ENCODE data around the gene SEMA4C. TPM values are rescaled to one million over a fixed set of nuclear protein-coding genes. Genes with fewer than 3 reads are reported as not detected.

SEMA4C gene
- total RNA-seq, 1 experiment from 2014 or later: 40.2 TPM

GRCh38 chr2:96868555-96869280 lies 1.2 kb downstream of the SEMA4C start:
- peak overlapping the region; percentile 66 to 70 for H3K4me3 ChIP-seq (ENCODE audit: low read depth in 2 of 2, low read length in 2 of 2)
- POLR2A ChIA-PET: interaction anchor here (0.6 to 0.7 kb wide), 3 partner anchors 10 to 533 kb away, joined by 3 to 7 read pairs (median 4); partner anchors contain the start of gene NCAPH
- no TSS peak for BruUV-seq (replicated peaks)
- CTCF ChIA-PET: interaction anchor here (0.6 to 1.0 kb wide), 6 partner anchors 9 to 1225 kb away, joined by 3 to 9 read pairs (median 4); no protein-coding TSS in a partner anchor
- H3K27ac ChIP-seq (ENCODE audit: low read length): peak overlapping the region; percentile 92
- TF ChIP-seq POLR2AphosphoS5 (IDR thresholded peaks at IDR 0.05; ENCODE audit: low read depth, low read length): peak; percentile 58
- TF ChIP-seq SIN3A (IDR thresholded peaks at IDR 0.05; ENCODE audit: borderline replicate concordance, insufficient read depth, low read depth, low read length): peak; percentile 28; the same call in 1 of the 2 replicates
- no peak for TF ChIP-seq TCF7L2 (IDR thresholded peaks at IDR 0.05; ENCODE audit: low read depth, low read length)
- TF ChIP-seq CTCF (IDR thresholded peaks at IDR 0.05): peak; percentile 95
- ATAC-seq: peak; percentile 75
- H3K9me3 ChIP-seq (ENCODE audit: control insufficient read depth, insufficient read depth, low read depth, low read length): no peaks in the 10 kb centered on the region
- peaks cover 18% of the 10 kb centered on the region for H3K4me1 ChIP-seq (ENCODE audit: control insufficient read depth, insufficient read depth, low read length)
- intact Hi-C loops (cut with micrococcal nuclease; ENCODE audit: unreplicated experiment) (no loop called here), in situ Hi-C loops (cut with HindIII; ENCODE audit: low pct_unique_long_range_greater_than_20kb, low sequenced_read_pairs) (no loop called here)
- no peaks in the 10 kb centered on the region for H3K27me3 ChIP-seq (ENCODE audit: control insufficient read depth, insufficient read depth, low read length)
- DNase-seq (ENCODE audit: low read depth, low spot score): no peak
- H3K36me3 ChIP-seq (ENCODE audit: control insufficient read depth, insufficient read depth, low read length): peaks cover 6% of the 10 kb centered on the region; the same call in 1 of the 2 replicates

- TF ChIP-seq, protein P1, sequence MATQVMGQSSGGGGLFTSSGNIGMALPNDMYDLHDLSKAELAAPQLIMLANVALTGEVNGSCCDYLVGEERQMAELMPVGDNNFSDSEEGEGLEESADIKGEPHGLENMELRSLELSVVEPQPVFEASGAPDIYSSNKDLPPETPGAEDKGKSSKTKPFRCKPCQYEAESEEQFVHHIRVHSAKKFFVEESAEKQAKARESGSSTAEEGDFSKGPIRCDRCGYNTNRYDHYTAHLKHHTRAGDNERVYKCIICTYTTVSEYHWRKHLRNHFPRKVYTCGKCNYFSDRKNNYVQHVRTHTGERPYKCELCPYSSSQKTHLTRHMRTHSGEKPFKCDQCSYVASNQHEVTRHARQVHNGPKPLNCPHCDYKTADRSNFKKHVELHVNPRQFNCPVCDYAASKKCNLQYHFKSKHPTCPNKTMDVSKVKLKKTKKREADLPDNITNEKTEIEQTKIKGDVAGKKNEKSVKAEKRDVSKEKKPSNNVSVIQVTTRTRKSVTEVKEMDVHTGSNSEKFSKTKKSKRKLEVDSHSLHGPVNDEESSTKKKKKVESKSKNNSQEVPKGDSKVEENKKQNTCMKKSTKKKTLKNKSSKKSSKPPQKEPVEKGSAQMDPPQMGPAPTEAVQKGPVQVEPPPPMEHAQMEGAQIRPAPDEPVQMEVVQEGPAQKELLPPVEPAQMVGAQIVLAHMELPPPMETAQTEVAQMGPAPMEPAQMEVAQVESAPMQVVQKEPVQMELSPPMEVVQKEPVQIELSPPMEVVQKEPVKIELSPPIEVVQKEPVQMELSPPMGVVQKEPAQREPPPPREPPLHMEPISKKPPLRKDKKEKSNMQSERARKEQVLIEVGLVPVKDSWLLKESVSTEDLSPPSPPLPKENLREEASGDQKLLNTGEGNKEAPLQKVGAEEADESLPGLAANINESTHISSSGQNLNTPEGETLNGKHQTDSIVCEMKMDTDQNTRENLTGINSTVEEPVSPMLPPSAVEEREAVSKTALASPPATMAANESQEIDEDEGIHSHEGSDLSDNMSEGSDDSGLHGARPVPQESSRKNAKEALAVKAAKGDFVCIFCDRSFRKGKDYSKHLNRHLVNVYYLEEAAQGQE (IDR thresholded peaks at IDR 0.05; ENCODE audit: insufficient read depth in 1 of 2, low read depth in 2 of 2, low read length in 1 of 2): no peak
- TF ChIP-seq CTCF (IDR thresholded peaks at IDR 0.05) (no peak), TCF7L2 (IDR thresholded peaks at IDR 0.05; ENCODE audit: low read depth, low read length) (no peak), POLR2AphosphoS5 (IDR thresholded peaks at IDR 0.05; ENCODE audit: low read depth, low read length) (no peak), SIN3A (IDR thresholded peaks at IDR 0.05; ENCODE audit: borderline replicate concordance, insufficient read depth, low read depth, low read length) (no peak)
- intact Hi-C loops (cut with micrococcal nuclease; ENCODE audit: unreplicated experiment) (no loop called here), in situ Hi-C loops (cut with HindIII; ENCODE audit: low pct_unique_long_range_greater_than_20kb, low sequenced_read_pairs) (no loop called here)
- H3K4me1 ChIP-seq (ENCODE audit: control insufficient read depth, insufficient read depth, low read length): peaks cover 12% of the 10 kb centered on the region
- no peaks in the 10 kb centered on the region for H3K9me3 ChIP-seq (ENCODE audit: control insufficient read depth, insufficient read depth, low read depth, low read length)
- no peak for DNase-seq (ENCODE audit: low read depth, low spot score)
- CTCF ChIA-PET: interaction anchor here (0.6 to 1.0 kb wide), 5 partner anchors 9 to 1226 kb away, joined by 3 to 9 read pairs (median 3); no protein-coding TSS in a partner anchor
- no peaks in the 10 kb centered on the region for H3K27me3 ChIP-seq (ENCODE audit: control insufficient read depth, insufficient read depth, low read length)
- POLR2A ChIA-PET: interaction anchor here (0.6 kb wide), 1 partner anchor 532 kb away, joined by 7 read pairs; the partner anchor contains the start of gene NCAPH
- peaks cover 11% of the 10 kb centered on the region; the same call in 1 of the 2 replicates for H3K36me3 ChIP-seq (ENCODE audit: control insufficient read depth, insufficient read depth, low read length)
- H3K4me3 ChIP-seq (ENCODE audit: low read depth in 2 of 2, low read length in 2 of 2): peak overlapping the region; percentile 66 to 70
- no TSS peak for BruUV-seq (replicated peaks)
- ATAC-seq: peak; percentile 1; the same call in 1 of the 2 replicates
- H3K27ac ChIP-seq (ENCODE audit: low read length): peak overlapping the region; percentile 92
These were observed 1.9 kb downstream of the SEMA4C start for GRCh38 chr2:96867756-96868554.
